ENCODE measurements around the gene TBCK. TPM values are rescaled to one million over a fixed set of nuclear protein-coding genes. Genes with fewer than 3 reads are reported as not detected.

TBCK gene
- total and polyA plus RNA-seq, 2 experiments from 2014 or later, result 34.1 to 36.9 TPM

- peaks cover 15% of the 10 kb centered on the region for H3K36me3 ChIP-seq
- TF ChIP-seq, protein P1, sequence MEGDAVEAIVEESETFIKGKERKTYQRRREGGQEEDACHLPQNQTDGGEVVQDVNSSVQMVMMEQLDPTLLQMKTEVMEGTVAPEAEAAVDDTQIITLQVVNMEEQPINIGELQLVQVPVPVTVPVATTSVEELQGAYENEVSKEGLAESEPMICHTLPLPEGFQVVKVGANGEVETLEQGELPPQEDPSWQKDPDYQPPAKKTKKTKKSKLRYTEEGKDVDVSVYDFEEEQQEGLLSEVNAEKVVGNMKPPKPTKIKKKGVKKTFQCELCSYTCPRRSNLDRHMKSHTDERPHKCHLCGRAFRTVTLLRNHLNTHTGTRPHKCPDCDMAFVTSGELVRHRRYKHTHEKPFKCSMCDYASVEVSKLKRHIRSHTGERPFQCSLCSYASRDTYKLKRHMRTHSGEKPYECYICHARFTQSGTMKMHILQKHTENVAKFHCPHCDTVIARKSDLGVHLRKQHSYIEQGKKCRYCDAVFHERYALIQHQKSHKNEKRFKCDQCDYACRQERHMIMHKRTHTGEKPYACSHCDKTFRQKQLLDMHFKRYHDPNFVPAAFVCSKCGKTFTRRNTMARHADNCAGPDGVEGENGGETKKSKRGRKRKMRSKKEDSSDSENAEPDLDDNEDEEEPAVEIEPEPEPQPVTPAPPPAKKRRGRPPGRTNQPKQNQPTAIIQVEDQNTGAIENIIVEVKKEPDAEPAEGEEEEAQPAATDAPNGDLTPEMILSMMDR (IDR thresholded peaks at IDR 0.05; ENCODE audit: low read depth, low read length), result no peak
- H3K27me3 ChIP-seq, result no peaks in the 10 kb centered on the region
- no peak overlapping the region for H3K27ac ChIP-seq
- H3K4me3 ChIP-seq, result no peak overlapping the region
- DNase-seq (ENCODE audit: low read depth in 1 of 2, low spot score in 1 of 2), result peak in 1 of 2 donors; percentile 32
- peaks cover 12% of the 10 kb centered on the region for H3K4me1 ChIP-seq (ENCODE audit: low read depth)
- no peaks in the 10 kb centered on the region for H3K9me3 ChIP-seq (ENCODE audit: low read depth)
Observed at GRCh38 chr4:106301393-106302061, 14.5 kb downstream of the TBCK start.

- H3K27ac ChIP-seq, result no peak overlapping the region
- no peak overlapping the region for H3K4me3 ChIP-seq
- TF ChIP-seq, protein P1 (IDR thresholded peaks at IDR 0.05; ENCODE audit: low read depth, low read length), result no peak
- no peaks in the 10 kb centered on the region for H3K27me3 ChIP-seq
- no peak for DNase-seq (ENCODE audit: low read depth in 1 of 2, low spot score in 1 of 2)
- H3K36me3 ChIP-seq, result peaks cover 27% of the 10 kb centered on the region
- H3K4me1 ChIP-seq (ENCODE audit: low read depth), result peaks cover 12% of the 10 kb centered on the region
- H3K9me3 ChIP-seq (ENCODE audit: low read depth), result no peaks in the 10 kb centered on the region
Observed at GRCh38 chr4:106299977-106300376, 16.0 kb downstream of the TBCK start.

GRCh38 chr4:106297245-106298035 is 18.6 kb downstream of the TBCK start:
- TF ChIP-seq, protein P1 (IDR thresholded peaks at IDR 0.05; ENCODE audit: low read depth, low read length), result no peak
- Histone ChIP-seq H3K27me3 (no peaks in the 10 kb centered on the region), H3K4me3 (no peak overlapping the region), H3K27ac (no peak overlapping the region), H3K9me3 (ENCODE audit: low read depth) (no peaks in the 10 kb centered on the region), H3K4me1 (ENCODE audit: low read depth) (no peaks in the 10 kb centered on the region), H3K36me3 (peaks cover 36% of the 10 kb centered on the region)
- no peak for DNase-seq (ENCODE audit: low read depth in 1 of 2, low spot score in 1 of 2)

DNA sequence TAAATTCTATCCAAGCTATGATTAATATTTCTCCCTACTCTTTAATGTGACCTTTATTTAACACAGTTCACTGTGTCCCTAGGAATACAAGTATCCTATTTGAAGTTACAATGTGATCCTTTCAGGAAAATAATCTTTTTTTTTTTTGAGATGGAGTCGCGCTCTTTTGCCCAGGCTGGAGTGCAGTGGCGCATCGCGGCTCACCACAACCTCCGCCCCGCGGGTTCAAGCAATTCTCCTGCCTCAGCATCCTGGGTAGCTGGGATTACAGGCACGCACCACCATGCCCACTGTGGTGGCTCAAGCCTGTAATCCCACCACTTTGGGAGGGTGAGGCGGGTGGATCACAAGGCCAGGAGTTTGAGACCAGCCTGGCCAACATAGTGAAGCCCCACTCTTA is 21.9 kb downstream of the TBCK start:
- Histone ChIP-seq H3K9me3 (ENCODE audit: low read depth) (no peaks in the 10 kb centered on the region), H3K27ac (no peak overlapping the region), H3K4me3 (no peak overlapping the region), H3K27me3 (no peaks in the 10 kb centered on the region), H3K36me3 (peaks cover 21% of the 10 kb centered on the region), H3K4me1 (ENCODE audit: low read depth) (no peaks in the 10 kb centered on the region)
- TF ChIP-seq, protein P1 (IDR thresholded peaks at IDR 0.05; ENCODE audit: low read depth, low read length), result no peak
- DNase-seq (ENCODE audit: low read depth in 1 of 2, low spot score in 1 of 2), result no peak

DNA sequence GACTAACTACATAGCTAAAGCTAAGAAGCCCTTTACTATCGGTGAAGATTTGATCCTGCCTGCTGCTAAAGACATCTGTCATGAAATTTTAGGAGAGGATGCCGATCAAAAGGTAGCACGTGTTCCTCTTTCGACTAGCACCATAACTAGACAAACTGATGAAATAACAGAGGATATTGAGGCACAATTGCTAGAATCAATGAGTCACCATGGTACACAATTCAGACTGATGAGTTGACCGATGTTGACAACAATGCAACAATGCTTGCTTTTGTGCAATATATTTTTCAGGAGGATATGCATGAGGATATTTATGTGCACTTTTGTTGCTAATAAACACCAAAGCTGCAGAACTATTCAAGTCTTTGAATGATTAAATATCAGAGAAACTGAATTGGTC is 24.3 kb downstream of the TBCK start:
- Histone ChIP-seq H3K36me3 (peaks cover 21% of the 10 kb centered on the region), H3K4me3 (no peak overlapping the region), H3K27me3 (no peaks in the 10 kb centered on the region), H3K27ac (no peak overlapping the region), H3K9me3 (ENCODE audit: low read depth) (no peaks in the 10 kb centered on the region), H3K4me1 (ENCODE audit: low read depth) (no peaks in the 10 kb centered on the region)
- DNase-seq (ENCODE audit: low read depth in 1 of 2, low spot score in 1 of 2), result no peak
- TF ChIP-seq, protein P1 (IDR thresholded peaks at IDR 0.05; ENCODE audit: low read depth, low read length), result no peak
